Prostate gland (tissue), 2 donors: ENCODE measurements around the gene ARMH3. TPM values are rescaled to one million over a fixed set of nuclear protein-coding genes. Genes with fewer than 3 reads are reported as not detected.
"Not testable (repeated sequence)": the region's sequence is repeated elsewhere in the genome, so short reads cannot be mapped to it uniquely, and the experiment has no call there.

Experiments used
- DNase-seq: peaks from one replicate; pipeline ENCODE4 v3.0.0-alpha.2; 2019; ENCODE audit warnings: low spot score
- H3K27ac ChIP-seq, 2 donors: fragments of 200-600 bp; sonication (generic); 2 replicates each; pipeline ENCODE4 v1.5.1; 2017 to 2019
- H3K27me3 ChIP-seq: fragments of 200-600 bp; sonication (generic); replicated peaks from 2 replicates; pipeline ENCODE4 v1.5.1; 2019; ENCODE audit not compliant: insufficient read depth
- H3K36me3 ChIP-seq, 2 donors: fragments of 200-600 bp; sonication (generic); 1 replicate in 1 of 2; 2 replicates in 1 of 2; pipeline versions ENCODE4 v1.5.1 to v1.8.1; 2017 to 2019
- H3K4me1 ChIP-seq: fragments of 200-600 bp; sonication (generic); replicated peaks from 2 replicates; pipeline ENCODE4 v1.5.1; 2019
- H3K4me3 ChIP-seq, 2 donors: fragments of 200-600 bp; sonication (generic); 2 replicates each; pipeline ENCODE4 v1.5.1; 2017 to 2019
- H3K9me3 ChIP-seq: fragments of 200-600 bp; sonication (generic); 2 replicates; pipeline ENCODE4 v1.5.1; 2017
- CTCF ChIP-seq, 4 experiments: fragments of 200-600 bp in 2 of 4; fragments of 450-650 bp in 2 of 4; sonication (generic) in 2 of 4; IDR thresholded peaks; 1 replicate in 3 of 4; 2 replicates in 1 of 4; pipeline ENCODE4 v1.5.1; 2016 to 2019; ENCODE audit warnings: antibody characterized with exemption in 4 of 4, mild to moderate bottlenecking in 2 of 4, moderate library complexity in 2 of 4
- POLR2A ChIP-seq: fragments of 450-650 bp; IDR thresholded peaks from one replicate; pipeline ENCODE4 v1.6.1; 2016; ENCODE audit warnings: antibody characterized with exemption, mild to moderate bottlenecking
- POLR2AphosphoS5 ChIP-seq: sonication (generic); formaldehyde crosslinking; IDR thresholded peaks from one replicate; pipeline ENCODE4 v1.6.1; 2017; ENCODE audit warnings: antibody characterized with exemption
- WGBS: methylation state at CpG from one replicate; pipeline ENCODE4 v1.1.5; 2018; 5-methylcytosine and 5-hydroxymethylcytosine counted together
- intact Hi-C: fragments of 100-400 bp; cut with DNase I; formaldehyde crosslinking; loops from one replicate; pipeline ENCODE4 v1.14.2; 2022
- total RNA-seq, 2 donors: library from RNA; depleted of rRNA; stranded (reverse); fragments of >200 nt; gene quantifications; one replicate each; pipeline ENCODE4 v1.1.0, GENCODE V29; 2016

The ARMH3 gene
- total RNA-seq, 2 donors from 2014 or later, result 15.1 to 20.5 TPM

- TF ChIP-seq CTCF (IDR thresholded peaks at IDR 0.05), result no peak
- no peak for TF ChIP-seq POLR2AphosphoS5
- TF ChIP-seq POLR2A, result no peak
- Histone ChIP-seq H3K27ac (peak overlapping the region; percentile 78 to 91), H3K4me1 (peaks cover 6% of the 10 kb centered on the region), H3K27me3 (no peaks in the 10 kb centered on the region), H3K4me3 (peak overlapping the region; percentile 67 to 97), H3K36me3 (no peaks in the 10 kb centered on the region), H3K9me3 (no peaks in the 10 kb centered on the region)
- peak; percentile 9 for DNase-seq
- intact Hi-C loops, result loop anchor here (5.0 kb wide), 1 partner anchor 47 kb away; no protein-coding TSS in a partner anchor
- 35% methylated on average over 11 of the region's 63 CpGs for WGBS
Observed at GRCh38 chr10:102065561-102066398, 9.8 kb upstream of the ARMH3 start.

GRCh38 chr10:102064868-102065560 lies 9.0 kb upstream of the ARMH3 start, which contains the start of gene HPS6:
Gene HPS6, plus strand, starts transcription at chr10:102065349. Its CDS starts 126 bp downstream, at chr10:102065475.
- Histone ChIP-seq H3K27ac (peak within 1 kb of the TSS; percentile 78 to 91), H3K36me3 (no peaks in the 10 kb centered on the region), H3K9me3 (no peaks in the 10 kb centered on the region), H3K4me1 (peaks cover 6% of the 10 kb centered on the region), H3K27me3 (no peaks in the 10 kb centered on the region), H3K4me3 (peak within 1 kb of the TSS; percentile 67 to 97)
- WGBS, result 2% methylated on average over 30 of the region's 61 CpGs
- intact Hi-C loops, result loop anchor here (5.0 kb wide), 1 partner anchor 47 kb away; no protein-coding TSS in a partner anchor
- peak; percentile 81 for TF ChIP-seq POLR2A
- TF ChIP-seq POLR2AphosphoS5, result peak; percentile 87
- TF ChIP-seq CTCF (IDR thresholded peaks at IDR 0.05), result peak in 2 of 4 experiments; percentile 36 to 38
- peak; percentile 90 for DNase-seq

- H3K36me3 ChIP-seq, result no peaks in the 10 kb centered on the region
- H3K27ac ChIP-seq, result peak overlapping the region; percentile 78 to 91
- H3K4me1 ChIP-seq, result peaks cover 6% of the 10 kb centered on the region
- DNase-seq, result no peak
- H3K27me3 ChIP-seq, result no peaks in the 10 kb centered on the region
- H3K9me3 ChIP-seq, result no peaks in the 10 kb centered on the region
- intact Hi-C loops, result no loop called here
- TF ChIP-seq CTCF (IDR thresholded peaks at IDR 0.05) (no peak), POLR2AphosphoS5 (no peak), POLR2A (no peak)
- 69% methylated on average over 2 of the region's 2 CpGs for WGBS
- H3K4me3 ChIP-seq, result peak overlapping the region in 1 of 2 donors; percentile 67
Observed at GRCh38 chr10:102064503-102064867, 8.5 kb upstream of the ARMH3 start.

- H3K9me3 ChIP-seq, result no peaks in the 10 kb centered on the region
- H3K36me3 ChIP-seq, result no peaks in the 10 kb centered on the region
- H3K27ac ChIP-seq, result no peak overlapping the region
- H3K4me3 ChIP-seq, result no peak overlapping the region
- TF ChIP-seq CTCF (IDR thresholded peaks at IDR 0.05) (no peak), POLR2A (no peak), POLR2AphosphoS5 (no peak)
- H3K27me3 ChIP-seq, result no peaks in the 10 kb centered on the region
- H3K4me1 ChIP-seq, result no peaks in the 10 kb centered on the region
- no peak for DNase-seq
- intact Hi-C loops, result no loop called here
Observed at GRCh38 chr10:102059987-102060386, 4.0 kb upstream of the ARMH3 start.

- H3K4me3 ChIP-seq, result peak overlapping the region; percentile 82 to 90
- H3K4me1 ChIP-seq, intact Hi-C loops, H3K9me3 ChIP-seq, H3K36me3 ChIP-seq, H3K27me3 ChIP-seq: not testable (repeated sequence)
- DNase-seq, result peak; percentile 13
- WGBS, result 71% methylated on average over 33 of the region's 34 CpGs
- H3K27ac ChIP-seq, result peak overlapping the region; percentile 86 to 94
Observed at GRCh38 chr10:102054881-102055646, 909 bp downstream of the ARMH3 start.
